ENCODE results near the gene RBFA.
"Not testable (repeated sequence)": the region's sequence is repeated elsewhere in the genome, so short reads cannot be mapped to it uniquely, and the experiment has no call there.

Gene RBFA

GRCh38 chr18:80026363-80026762, 7.9 kb upstream of the RBFA start:
- in situ Hi-C loops (cut with MboI; ENCODE audit: low pct_unique_long_range_greater_than_20kb, low sequenced_read_pairs, unreplicated experiment) = no loop called here
- DNase-seq (ENCODE audit: low spot score) = no peak
- TF ChIP-seq, protein P1, sequence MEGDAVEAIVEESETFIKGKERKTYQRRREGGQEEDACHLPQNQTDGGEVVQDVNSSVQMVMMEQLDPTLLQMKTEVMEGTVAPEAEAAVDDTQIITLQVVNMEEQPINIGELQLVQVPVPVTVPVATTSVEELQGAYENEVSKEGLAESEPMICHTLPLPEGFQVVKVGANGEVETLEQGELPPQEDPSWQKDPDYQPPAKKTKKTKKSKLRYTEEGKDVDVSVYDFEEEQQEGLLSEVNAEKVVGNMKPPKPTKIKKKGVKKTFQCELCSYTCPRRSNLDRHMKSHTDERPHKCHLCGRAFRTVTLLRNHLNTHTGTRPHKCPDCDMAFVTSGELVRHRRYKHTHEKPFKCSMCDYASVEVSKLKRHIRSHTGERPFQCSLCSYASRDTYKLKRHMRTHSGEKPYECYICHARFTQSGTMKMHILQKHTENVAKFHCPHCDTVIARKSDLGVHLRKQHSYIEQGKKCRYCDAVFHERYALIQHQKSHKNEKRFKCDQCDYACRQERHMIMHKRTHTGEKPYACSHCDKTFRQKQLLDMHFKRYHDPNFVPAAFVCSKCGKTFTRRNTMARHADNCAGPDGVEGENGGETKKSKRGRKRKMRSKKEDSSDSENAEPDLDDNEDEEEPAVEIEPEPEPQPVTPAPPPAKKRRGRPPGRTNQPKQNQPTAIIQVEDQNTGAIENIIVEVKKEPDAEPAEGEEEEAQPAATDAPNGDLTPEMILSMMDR (IDR thresholded peaks at IDR 0.05; ENCODE audit: extremely low read depth, insufficient read depth, missing control alignments) = no peak

GRCh38 chr18:80027719-80028118, 6.5 kb upstream of the RBFA start:
- in situ Hi-C loops (cut with MboI; ENCODE audit: low pct_unique_long_range_greater_than_20kb, low sequenced_read_pairs, unreplicated experiment); DNase-seq (ENCODE audit: low spot score): not testable (repeated sequence)

- TF ChIP-seq, protein P1 (IDR thresholded peaks at IDR 0.05; ENCODE audit: extremely low read depth, insufficient read depth, missing control alignments) = no peak
- no peak for DNase-seq (ENCODE audit: low spot score)
- in situ Hi-C loops (cut with MboI; ENCODE audit: low pct_unique_long_range_greater_than_20kb, low sequenced_read_pairs, unreplicated experiment) = no loop called here
These were observed 4.5 kb upstream of the RBFA start for GRCh38 chr18:80029690-80030089.

GRCh38 chr18:80033181-80034067, 810 bp upstream of the RBFA start:
- DNase-seq (ENCODE audit: low spot score) = no peak

DNA sequence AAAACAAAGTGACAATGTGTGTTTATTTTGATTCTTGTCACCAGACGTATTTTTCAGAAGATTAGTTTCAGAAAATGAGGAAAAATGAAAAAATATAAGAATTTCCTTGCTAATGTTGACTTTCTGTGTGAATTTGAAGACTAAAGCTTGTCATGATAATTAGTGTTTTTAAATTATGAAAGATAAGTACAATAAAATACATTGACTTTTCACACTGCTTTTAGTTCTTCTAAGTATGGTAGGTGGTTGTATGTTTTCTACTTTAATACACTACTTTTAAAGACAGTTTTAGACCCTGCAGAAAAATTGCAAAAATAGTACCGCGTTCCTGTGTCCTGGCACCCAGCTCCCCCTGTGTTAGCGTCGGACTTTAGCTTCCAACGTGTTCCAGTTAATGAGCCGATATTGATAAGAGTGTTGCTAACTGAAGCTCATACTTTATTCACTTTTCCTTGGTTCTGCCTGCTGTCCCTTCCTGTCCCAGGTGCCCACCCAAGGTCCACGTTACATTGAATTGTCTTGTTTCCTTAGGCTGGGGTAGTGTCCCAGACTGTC, 695 bp downstream of the RBFA start:
- TF ChIP-seq, protein P1 (IDR thresholded peaks at IDR 0.05; ENCODE audit: extremely low read depth, insufficient read depth, missing control alignments) = no peak
- in situ Hi-C loops (cut with MboI; ENCODE audit: low pct_unique_long_range_greater_than_20kb, low sequenced_read_pairs, unreplicated experiment) = no loop called here
- DNase-seq (ENCODE audit: low spot score) = no peak

More at GRCh38 chr18:80033181-80034067, 810 bp upstream of the RBFA start:
- in situ Hi-C loops (cut with MboI; ENCODE audit: low pct_unique_long_range_greater_than_20kb, low sequenced_read_pairs, unreplicated experiment) = no loop called here
- TF ChIP-seq, protein P1 (IDR thresholded peaks at IDR 0.05; ENCODE audit: extremely low read depth, insufficient read depth, missing control alignments) = no peak

GRCh38 chr18:80035997-80036396, 1.8 kb downstream of the RBFA start:
- TF ChIP-seq, protein P1 (IDR thresholded peaks at IDR 0.05; ENCODE audit: extremely low read depth, insufficient read depth, missing control alignments) = no peak
- in situ Hi-C loops (cut with MboI; ENCODE audit: low pct_unique_long_range_greater_than_20kb, low sequenced_read_pairs, unreplicated experiment) = no loop called here
- DNase-seq (ENCODE audit: low spot score) = no peak

DNA sequence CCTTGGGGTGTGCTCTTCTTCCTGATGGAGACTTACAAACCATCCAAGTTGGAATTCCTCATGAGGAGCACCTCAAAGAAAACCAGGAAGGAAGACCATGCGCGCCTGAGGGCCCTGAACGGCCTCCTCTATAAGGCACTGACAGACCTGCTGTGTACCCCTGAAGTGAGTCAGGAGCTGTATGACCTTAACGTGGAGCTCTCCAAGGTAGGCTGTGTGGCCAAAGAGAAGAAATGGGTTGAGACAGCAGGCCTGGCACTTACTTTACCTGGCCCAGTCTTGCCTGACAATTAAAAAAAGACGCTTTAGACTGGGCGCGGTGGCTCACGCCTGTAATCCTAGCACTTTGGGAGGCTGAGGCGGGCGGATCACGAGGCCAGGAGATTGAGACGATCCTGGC, 3.1 kb downstream of the RBFA start:
- TF ChIP-seq, protein P1 (IDR thresholded peaks at IDR 0.05; ENCODE audit: extremely low read depth, insufficient read depth, missing control alignments) = no peak
- no peak for DNase-seq (ENCODE audit: low spot score)
- in situ Hi-C loops (cut with MboI; ENCODE audit: low pct_unique_long_range_greater_than_20kb, low sequenced_read_pairs, unreplicated experiment) = no loop called here

Measured in GM13977 (cell line).